Measurements from ENCODE around the gene ZCCHC17. TPM values are rescaled to one million over a fixed set of nuclear protein-coding genes. Genes with fewer than 3 reads are reported as not detected.
"Not testable (repeated sequence)": the region's sequence is repeated elsewhere in the genome, so short reads cannot be mapped to it uniquely, and the experiment has no call there.

Gene ZCCHC17
- total RNA-seq, 1 experiment from 2014 or later = 48.8 TPM

DNA sequence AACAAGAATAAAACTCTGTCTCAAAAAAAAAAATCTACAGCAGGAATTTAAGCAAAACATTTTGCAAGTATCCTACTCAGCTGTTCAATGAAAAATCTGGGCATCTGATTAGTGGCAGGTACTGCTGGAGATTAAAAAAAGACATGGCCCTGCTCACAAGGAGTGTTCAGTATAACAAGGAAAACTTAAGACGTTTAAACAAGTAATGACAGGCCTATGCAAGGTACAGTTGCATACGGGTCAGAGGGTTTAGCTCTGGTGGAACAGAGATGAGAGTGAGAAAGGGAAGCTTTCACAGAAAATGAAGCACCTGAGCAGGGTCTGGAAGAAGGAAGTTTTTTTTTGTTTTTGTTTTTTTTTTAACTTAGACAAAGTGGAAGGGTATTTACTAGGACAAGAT lies 23.2 kb upstream of the ZCCHC17 start:
- no peak overlapping the region for H3K4me3 ChIP-seq (ENCODE audit: low read depth, low read length, poor library complexity, severe bottlenecking)
- H3K36me3 ChIP-seq (ENCODE audit: insufficient read depth, low read length, poor library complexity, severe bottlenecking) = peaks cover 79% of the 10 kb centered on the region
- CTCF ChIA-PET = no interaction called here
- H3K9me3 ChIP-seq (ENCODE audit: low read depth, low read length, poor library complexity, severe bottlenecking) = no peaks in the 10 kb centered on the region
- TF ChIP-seq EZH2 (IDR thresholded peaks at IDR 0.05; ENCODE audit: borderline replicate concordance, low read depth, low read length, poor library complexity, severe bottlenecking) = no peak
- DNase-seq (ENCODE audit: low spot score) = no peak
- intact Hi-C loops (cut with micrococcal nuclease; ENCODE audit: unreplicated experiment) = no loop called here
- H3K27ac ChIP-seq (ENCODE audit: low read depth, low read length, poor library complexity, severe bottlenecking) = no peak overlapping the region
- no peaks in the 10 kb centered on the region for H3K27me3 ChIP-seq (replicated peaks; ENCODE audit: insufficient read depth, low read depth, low read length, poor library complexity)
- H3K4me1 ChIP-seq (ENCODE audit: insufficient read depth, low read length, poor library complexity, severe bottlenecking) = no peaks in the 10 kb centered on the region
- POLR2A ChIA-PET (ENCODE audit: low non-redundant PET) = no interaction called here
- no TSS peak for BruUV-seq (replicated peaks)

DNA sequence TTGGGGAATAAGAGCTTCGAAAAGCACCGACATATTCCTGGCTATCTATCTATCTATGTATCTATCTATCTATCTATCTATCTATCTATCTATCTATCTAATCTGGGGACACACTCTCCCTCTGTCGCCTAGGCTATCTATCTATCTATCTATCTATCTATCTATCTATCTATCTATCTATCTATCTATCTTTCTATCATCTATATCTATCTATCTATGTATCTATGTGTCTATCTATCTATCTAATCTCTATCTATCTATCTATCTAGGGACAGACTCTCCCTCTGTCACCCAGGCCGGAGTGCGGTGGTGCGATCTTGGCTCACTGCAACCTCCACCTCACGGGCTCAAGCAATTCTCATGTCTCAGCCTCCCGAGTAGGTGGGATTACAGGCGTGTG lies 14.4 kb upstream of the ZCCHC17 start:
- DNase-seq (ENCODE audit: low spot score); intact Hi-C loops (cut with micrococcal nuclease; ENCODE audit: unreplicated experiment); H3K27me3 ChIP-seq (replicated peaks; ENCODE audit: insufficient read depth, low read depth, low read length, poor library complexity); H3K27ac ChIP-seq (ENCODE audit: low read depth, low read length, poor library complexity, severe bottlenecking); BruUV-seq (replicated peaks); POLR2A ChIA-PET (ENCODE audit: low non-redundant PET); H3K4me1 ChIP-seq (ENCODE audit: insufficient read depth, low read length, poor library complexity, severe bottlenecking); CTCF ChIA-PET; H3K9me3 ChIP-seq (ENCODE audit: low read depth, low read length, poor library complexity, severe bottlenecking); H3K4me3 ChIP-seq (ENCODE audit: low read depth, low read length, poor library complexity, severe bottlenecking): not testable (repeated sequence)
- H3K36me3 ChIP-seq (ENCODE audit: insufficient read depth, low read length, poor library complexity, severe bottlenecking) = peaks cover 60% of the 10 kb centered on the region

DNA sequence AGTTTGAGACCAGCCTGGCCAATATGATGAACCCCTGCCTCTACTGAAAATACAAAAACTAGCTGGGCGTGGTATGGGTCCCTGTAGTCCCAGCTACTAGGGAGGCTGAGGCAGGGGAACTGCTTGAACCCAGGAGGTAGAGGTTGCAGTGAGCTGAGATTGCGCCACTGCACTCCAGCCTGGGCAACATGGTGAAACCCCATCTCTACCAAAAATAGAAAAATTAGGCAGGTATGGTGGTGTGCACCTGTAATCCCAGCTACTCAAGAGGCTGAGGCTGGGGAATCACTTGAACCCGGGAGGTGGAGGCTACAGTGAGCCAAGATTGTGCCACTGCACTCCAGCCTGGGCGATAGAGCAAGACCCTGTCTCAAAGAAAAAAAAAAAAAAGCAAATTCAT lies 9.0 kb upstream of the ZCCHC17 start:
- H3K27me3 ChIP-seq (replicated peaks; ENCODE audit: insufficient read depth, low read depth, low read length, poor library complexity); DNase-seq (ENCODE audit: low spot score); H3K4me1 ChIP-seq (ENCODE audit: insufficient read depth, low read length, poor library complexity, severe bottlenecking); POLR2A ChIA-PET (ENCODE audit: low non-redundant PET); intact Hi-C loops (cut with micrococcal nuclease; ENCODE audit: unreplicated experiment); H3K27ac ChIP-seq (ENCODE audit: low read depth, low read length, poor library complexity, severe bottlenecking); BruUV-seq (replicated peaks); CTCF ChIA-PET; H3K9me3 ChIP-seq (ENCODE audit: low read depth, low read length, poor library complexity, severe bottlenecking); H3K4me3 ChIP-seq (ENCODE audit: low read depth, low read length, poor library complexity, severe bottlenecking): not testable (repeated sequence)
- peaks cover 67% of the 10 kb centered on the region for H3K36me3 ChIP-seq (ENCODE audit: insufficient read depth, low read length, poor library complexity, severe bottlenecking)

DNA sequence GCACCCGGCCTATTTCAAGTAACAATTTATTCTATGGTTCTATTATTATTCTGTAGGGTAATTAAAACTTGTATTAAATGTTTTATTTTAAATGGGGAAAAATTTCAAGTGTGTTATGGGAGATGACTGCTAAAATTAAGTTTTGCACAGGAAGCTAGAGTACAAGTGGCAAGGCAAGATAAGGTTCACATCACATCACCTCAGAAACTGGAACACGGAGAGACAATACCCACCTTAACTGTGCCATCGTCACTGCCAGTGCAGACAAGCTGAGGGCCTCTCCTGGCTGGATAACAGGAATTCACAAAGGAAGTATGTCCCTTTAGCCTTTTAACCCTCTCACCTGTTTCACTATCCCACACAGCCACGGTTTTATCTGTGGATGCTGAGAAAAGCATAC lies 7.8 kb upstream of the ZCCHC17 start:
- CTCF ChIA-PET = no interaction called here
- TF ChIP-seq EZH2 (IDR thresholded peaks at IDR 0.05; ENCODE audit: borderline replicate concordance, low read depth, low read length, poor library complexity, severe bottlenecking) = no peak
- TF ChIP-seq, protein P1, sequence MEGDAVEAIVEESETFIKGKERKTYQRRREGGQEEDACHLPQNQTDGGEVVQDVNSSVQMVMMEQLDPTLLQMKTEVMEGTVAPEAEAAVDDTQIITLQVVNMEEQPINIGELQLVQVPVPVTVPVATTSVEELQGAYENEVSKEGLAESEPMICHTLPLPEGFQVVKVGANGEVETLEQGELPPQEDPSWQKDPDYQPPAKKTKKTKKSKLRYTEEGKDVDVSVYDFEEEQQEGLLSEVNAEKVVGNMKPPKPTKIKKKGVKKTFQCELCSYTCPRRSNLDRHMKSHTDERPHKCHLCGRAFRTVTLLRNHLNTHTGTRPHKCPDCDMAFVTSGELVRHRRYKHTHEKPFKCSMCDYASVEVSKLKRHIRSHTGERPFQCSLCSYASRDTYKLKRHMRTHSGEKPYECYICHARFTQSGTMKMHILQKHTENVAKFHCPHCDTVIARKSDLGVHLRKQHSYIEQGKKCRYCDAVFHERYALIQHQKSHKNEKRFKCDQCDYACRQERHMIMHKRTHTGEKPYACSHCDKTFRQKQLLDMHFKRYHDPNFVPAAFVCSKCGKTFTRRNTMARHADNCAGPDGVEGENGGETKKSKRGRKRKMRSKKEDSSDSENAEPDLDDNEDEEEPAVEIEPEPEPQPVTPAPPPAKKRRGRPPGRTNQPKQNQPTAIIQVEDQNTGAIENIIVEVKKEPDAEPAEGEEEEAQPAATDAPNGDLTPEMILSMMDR (conservative IDR thresholded peaks at IDR 0.05; ENCODE audit: low read depth, low read length) = no peak
- BruUV-seq (replicated peaks) = no TSS peak
- Histone ChIP-seq H3K4me1 (ENCODE audit: insufficient read depth, low read length, poor library complexity, severe bottlenecking) (no peaks in the 10 kb centered on the region), H3K4me3 (ENCODE audit: low read depth, low read length, poor library complexity, severe bottlenecking) (no peak overlapping the region), H3K27me3 (replicated peaks; ENCODE audit: insufficient read depth, low read depth, low read length, poor library complexity) (no peaks in the 10 kb centered on the region), H3K9me3 (ENCODE audit: low read depth, low read length, poor library complexity, severe bottlenecking) (no peaks in the 10 kb centered on the region), H3K27ac (ENCODE audit: low read depth, low read length, poor library complexity, severe bottlenecking) (no peak overlapping the region), H3K36me3 (ENCODE audit: insufficient read depth, low read length, poor library complexity, severe bottlenecking) (peaks cover 76% of the 10 kb centered on the region)
- intact Hi-C loops (cut with micrococcal nuclease; ENCODE audit: unreplicated experiment) = no loop called here
- no peak for DNase-seq (ENCODE audit: low spot score)
- POLR2A ChIA-PET (ENCODE audit: low non-redundant PET) = no interaction called here
